HG02623 (cell line): ENCODE measurements around the gene RNF224.
A peak's percentile ranks its signal among the peaks of the same experiment; 100 is the strongest.
"Not testable (repeated sequence)": the region's sequence is repeated elsewhere in the genome, so short reads cannot be mapped to it uniquely, and the experiment has no call there.

Source experiments
- ATAC-seq: cut with Tn5 transposase; IDR thresholded peaks from one replicate; pipeline ENCODE4 v1.9.1; 2021; ENCODE audit warnings: moderate library complexity; ENCODE audit not compliant: unreplicated experiment

The RNF224 gene

DNA sequence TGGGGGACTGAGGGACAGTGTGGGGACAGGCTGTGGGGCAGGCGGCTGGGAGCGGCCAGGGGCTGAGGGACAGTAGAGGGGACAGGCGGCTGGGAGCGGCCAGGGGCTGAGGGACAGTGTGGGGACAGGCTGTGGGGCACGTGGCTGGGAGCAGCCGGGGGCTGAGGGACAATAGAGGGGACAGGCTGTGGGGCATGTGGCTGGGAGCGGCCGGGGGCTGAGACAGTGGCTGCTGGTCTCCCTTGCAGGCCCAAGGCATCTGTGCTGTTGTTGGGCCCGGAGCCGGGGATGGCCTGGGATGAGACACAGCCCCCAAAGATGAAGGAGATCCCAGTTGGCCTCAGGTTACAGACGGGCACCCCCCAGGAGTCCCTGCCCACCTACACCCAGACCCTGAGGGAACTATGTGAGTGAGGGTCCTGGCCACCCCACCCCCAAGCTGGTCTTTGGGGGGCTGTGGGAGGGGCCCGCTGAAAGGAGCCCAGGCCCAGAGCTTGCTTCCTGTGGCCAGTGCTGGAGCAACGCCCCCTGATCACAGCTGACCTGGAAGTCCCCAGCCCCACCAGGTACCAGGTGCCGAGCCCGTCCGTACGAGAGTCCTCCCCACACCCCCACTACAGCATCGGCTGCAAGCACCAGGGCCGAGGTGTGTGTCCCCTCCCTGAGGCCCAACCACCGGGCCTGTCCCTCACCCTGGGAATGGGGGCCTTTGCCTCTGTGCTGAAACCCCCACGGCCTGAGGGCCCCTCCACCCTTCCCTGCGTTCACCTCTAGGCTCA is 24.4 kb downstream of the RNF224 start:
- no peak for ATAC-seq

GRCh38 chr9:137252555-137253506 is 25.5 kb downstream of the RNF224 start:
- no peak for ATAC-seq

DNA sequence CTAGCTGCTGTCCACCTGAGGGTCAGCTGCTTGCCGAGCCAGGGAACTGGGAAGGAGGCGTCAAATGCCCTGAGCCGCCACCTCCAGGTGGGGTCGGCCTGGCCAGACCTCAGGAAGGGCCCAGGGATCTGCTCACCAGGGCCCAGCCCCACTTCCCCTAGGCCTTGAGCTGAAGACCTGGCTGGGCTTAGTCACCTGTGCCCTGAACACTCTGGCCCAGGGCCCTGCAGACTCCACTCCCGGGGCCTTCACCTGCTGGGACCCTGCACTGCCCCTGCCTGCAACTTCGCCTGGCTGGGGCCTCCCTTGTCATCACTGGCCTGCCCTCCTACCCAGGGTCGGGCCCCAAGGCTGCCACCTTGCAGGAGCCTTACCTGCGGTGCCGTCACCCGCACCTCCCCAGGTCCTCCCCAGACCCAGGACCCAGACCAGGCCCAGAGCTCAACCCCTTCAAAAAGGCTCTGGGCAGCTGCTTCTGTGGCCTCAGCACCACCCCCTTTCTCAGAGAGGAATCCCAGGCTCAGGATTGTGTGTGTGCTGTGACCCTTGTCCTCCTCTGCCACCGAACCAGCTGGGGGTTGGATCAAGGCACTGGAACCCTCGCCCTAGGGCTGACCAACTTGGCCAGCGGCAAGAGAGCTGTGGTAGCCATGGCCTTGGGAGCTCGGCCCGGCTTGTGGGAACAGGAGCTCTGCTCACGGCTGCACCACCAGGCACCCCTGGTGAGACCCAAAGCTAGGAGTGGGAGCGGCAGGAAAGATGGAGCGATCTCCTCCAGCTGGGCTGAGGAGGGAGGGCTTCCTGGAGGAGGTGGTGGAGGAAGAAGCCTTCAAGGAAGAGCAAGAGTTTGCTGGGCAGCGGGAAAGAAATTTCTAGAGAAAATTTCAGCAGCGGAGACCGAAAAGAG is 26.7 kb downstream of the RNF224 start:
- no peak for ATAC-seq

DNA sequence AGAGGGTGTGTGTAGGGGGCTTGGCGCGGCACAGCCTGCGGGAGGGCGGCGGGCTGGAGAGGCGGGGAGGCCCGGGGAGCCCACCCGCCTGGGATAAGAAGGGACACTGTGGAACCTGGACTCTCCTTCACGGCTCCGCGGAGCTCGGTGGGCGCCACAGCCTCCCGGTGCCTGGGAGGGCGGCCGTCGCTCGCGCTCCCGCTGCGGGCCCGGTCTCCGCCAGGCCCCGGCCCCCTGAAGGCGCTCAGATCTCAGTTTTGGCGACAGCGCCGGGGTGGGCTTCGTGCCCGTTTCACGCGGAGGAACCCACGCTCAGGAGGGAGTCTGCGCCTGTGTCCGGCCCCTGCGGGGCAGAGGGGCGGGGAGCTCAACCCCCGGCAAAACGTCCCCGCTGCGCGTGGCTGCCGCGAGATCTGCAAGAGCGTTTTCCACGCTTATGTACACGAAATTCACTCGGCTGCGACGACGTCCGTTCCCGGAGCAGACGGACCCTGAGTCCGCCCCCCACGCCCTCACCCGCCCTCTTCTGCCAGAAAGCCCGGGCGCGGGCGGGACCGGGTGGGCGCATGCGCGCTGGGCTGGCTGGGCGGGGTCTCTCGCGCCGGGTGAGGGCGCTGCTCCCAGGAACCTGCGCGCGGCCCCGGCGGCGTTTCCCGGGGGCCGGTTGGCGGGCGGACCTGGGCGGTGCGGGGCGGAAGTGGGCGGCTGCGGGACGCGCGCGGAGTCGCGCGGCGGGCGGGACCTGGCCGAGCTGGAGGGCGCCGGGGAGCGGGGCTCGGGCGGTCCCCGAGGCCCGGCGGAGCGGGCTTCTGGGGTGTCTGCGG is 27.5 kb downstream of the RNF224 start, which contains the start of gene NELFB:
Gene NELFB, plus strand, starts transcription at position 704 of the 824 bp plus-strand sequence.
- ATAC-seq = peak; percentile 76

DNA sequence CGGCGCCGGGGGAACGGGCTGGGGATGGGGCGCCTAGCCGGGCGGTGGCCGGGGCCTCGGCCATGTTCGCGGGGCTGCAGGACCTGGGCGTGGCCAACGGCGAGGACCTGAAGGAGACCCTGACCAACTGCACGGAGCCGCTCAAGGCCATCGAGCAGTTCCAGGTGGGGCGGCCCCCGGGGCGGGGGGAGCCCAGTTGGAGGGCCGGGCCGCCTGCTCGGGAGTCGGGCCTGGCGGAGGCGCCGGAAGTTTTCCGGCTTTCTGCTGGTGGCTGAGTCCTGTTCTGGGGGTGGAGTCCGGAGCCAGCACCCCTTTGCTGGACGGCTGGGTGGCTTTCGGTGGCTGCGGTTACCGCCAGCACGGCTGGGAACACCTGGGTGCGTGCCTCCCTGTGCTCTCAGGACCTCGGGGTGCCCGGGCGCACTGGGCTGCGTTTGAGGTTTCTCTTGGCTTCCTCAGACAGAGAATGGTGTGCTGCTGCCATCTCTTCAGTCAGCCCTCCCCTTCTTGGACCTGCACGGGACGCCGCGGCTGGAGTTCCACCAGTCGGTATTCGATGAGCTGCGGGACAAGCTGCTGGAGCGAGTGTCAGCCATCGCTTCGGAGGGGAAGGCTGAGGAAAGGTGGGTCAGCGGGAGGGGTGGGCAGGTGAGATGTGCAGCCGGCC is 28.3 kb downstream of the RNF224 start:
- ATAC-seq = peak; percentile 13

DNA sequence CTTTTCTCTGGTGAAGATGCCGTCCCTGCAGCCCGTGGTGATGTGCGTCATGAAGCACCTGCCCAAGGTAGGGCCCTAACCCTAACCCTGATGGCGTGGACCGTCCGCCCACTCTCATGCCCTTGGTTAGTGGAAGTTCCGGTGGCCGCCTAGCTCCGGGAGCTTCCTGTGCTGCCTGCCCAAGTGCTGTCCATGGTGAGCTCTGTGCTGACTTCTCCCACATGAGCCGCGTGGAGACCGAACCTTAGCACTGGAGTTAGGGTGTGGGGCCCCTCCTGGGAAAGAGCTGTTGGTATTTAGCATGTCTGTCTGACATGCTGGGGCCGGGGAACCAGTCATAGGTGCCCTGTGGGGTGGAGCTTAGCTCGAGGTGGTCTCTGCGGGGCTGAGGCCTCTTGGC is 29.1 kb downstream of the RNF224 start:
- no peak for ATAC-seq

GRCh38 chr9:137256856-137257255 is 29.6 kb downstream of the RNF224 start:
- no peak for ATAC-seq

- ATAC-seq = not testable (repeated sequence)
Measured at GRCh38 chr9:137262173-137262908, 35.0 kb downstream of the RNF224 start.

DNA sequence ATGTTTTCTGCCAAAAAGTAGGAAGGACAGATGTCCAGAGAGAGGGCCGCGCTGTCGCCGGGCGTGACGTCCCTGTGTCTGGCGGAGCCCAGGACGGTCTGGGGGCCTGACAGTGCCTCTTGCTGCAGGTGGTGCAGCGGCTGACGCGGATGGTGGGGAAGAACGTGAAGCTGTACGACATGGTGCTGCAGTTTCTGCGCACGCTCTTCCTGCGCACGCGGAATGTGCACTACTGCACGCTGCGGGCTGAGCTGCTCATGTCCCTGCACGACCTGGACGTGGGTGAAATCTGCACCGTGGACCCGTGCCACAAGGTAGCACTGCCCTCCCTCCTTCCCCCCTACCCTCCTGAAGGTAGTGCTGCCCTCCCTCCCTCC is 35.6 kb downstream of the RNF224 start:
- ATAC-seq = no peak

DNA sequence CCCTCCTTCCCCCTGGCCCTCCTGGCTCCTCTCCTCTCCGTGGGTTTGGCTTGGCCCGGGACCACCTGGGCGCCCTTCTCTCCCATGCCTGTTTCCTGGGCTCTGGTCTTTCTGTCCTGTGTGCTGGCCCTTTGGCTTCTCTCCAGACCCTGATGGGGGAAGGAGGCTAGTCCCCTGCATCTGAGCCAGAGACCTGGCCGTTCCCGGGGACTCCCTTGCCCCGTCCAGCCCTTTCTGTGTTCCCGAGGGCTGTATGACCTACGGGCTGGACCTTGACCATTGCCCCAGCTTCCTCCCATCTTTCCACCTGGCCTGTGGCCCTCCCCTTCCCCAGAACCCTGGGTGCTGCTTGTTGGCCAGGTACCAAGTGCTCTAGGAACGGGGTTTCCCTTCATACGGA is 36.2 kb downstream of the RNF224 start:
- ATAC-seq = no peak

DNA sequence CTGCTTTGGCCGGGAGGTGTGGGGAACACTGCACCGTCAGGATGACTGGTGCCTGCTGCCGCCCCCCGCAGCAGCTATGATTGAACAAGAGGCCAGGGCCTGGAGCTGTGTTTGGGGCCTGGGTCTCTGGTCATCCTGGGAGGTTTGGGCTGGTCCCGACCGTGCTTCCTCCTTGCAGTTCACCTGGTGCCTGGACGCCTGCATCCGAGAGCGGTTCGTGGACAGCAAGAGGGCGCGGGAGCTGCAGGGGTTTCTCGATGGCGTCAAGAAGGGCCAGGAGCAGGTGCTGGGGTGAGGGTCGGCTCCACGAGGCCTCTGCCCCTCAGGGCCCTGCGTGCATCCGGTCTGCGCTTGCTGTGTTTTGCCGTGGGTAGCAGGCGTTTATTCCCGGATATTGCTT is 36.8 kb downstream of the RNF224 start:
- ATAC-seq = no peak

GRCh38 chr9:137265496-137266161 is 38.3 kb downstream of the RNF224 start:
- no peak for ATAC-seq

- no peak for ATAC-seq
Measured at GRCh38 chr9:137266162-137266527, 38.8 kb downstream of the RNF224 start.

DNA sequence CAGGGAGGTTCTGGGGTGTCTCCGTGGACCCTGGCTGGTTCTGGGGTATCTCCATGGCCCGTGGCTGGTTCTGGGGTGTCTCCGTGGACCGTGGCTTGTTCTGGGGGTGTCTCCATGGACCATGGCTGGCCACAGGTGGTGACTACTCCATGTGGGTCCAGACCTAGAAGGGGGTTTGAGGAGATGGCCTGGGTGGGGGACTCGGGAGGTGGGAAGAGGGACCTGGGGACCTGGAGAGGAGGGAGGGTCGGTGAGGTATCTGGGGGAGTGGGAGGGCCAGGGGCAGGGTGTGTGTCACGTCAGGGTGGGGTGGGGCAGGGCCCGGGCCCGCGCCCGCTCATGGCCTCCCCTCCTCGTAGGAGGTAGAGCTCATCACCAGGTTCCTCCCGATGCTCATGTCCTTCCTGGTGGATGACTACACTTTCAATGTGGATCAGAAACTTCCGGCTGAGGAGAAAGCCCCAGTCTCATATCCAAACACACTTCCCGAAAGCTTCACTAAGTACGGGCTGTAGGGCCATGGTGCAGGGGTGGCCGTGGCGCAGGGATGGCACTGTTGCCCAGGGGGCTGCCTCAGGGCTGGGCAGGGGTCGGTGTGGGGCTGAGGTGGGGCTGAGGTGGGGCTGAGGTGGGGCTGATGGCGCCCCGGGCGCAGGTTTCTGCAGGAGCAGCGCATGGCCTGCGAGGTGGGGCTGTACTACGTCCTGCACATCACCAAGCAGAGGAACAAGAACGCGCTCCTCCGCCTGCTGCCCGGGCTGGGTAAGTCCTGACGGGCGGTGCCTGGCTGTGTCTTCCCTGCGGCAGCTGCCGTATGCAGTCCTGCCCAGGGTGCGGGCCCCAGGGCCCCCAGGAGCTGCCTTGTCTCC is 39.5 kb downstream of the RNF224 start:
- no peak for ATAC-seq

DNA sequence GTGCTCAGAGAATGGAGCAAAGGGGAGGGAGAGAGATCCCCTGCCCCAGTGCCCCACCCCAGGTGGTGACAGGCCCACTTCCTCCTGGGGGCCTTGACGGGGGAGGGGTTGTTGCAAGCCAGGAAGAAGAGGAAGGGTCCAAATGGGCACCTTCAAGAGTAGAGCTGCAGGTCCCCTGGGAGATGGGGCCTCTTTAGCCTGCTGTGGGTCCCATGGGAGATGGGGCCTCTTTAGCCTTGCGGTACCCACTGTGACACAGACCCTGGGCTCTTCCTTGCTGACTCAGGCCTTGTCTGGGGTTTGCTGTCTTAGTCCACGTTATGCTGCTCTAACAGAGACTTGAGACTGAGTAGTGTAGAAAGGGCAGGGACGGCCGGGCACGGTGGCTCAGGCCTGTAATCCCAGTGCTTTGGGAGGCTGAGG is 40.6 kb downstream of the RNF224 start:
- ATAC-seq = no peak

- ATAC-seq = no peak
Measured at GRCh38 chr9:137268538-137269201, 41.4 kb downstream of the RNF224 start.
